GM18499 (cell line): Measurements from ENCODE around the gene ODAD4.

ENCODE experiments used
- ATAC-seq: cut with Tn5 transposase; IDR thresholded peaks from one replicate; pipeline ENCODE4 v1.9.1; 2021; ENCODE audit warnings: moderate number of reproducible peaks; ENCODE audit not compliant: insufficient read depth, unreplicated experiment

ODAD4 gene

DNA sequence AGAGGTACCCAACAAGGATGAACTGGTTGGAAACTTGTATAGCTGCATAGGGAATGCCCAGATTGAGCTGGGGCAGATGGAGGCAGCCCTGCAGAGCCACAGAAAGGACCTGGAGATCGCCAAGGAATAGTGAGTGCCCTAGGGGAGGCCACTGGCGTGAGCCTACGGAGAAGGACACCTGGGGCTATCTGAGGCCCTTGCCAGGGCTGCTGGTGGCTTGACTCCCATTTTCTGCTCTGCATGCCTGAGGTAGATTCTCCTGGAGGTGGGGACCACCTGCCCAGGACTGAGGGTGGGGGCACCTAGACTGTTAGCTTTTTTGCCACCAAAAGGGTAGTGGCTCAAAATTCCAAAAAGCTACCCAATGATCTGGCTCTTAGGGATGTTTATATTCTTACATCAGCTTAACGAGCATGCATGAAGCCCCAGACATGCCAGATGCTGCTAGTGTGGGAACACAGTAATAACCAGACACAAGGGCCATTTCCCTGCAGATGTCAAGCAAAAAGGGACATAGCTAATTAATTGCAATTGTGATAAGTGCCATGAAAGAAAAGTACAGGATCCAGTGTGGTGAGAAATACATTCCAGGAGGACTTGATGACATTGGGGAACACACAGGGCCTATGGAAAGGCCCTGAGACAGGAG lies 8.8 kb downstream of the ODAD4 start:
- no peak for ATAC-seq

GRCh38 chr17:41939693-41940090 lies 9.3 kb downstream of the ODAD4 start:
- no peak for ATAC-seq

GRCh38 chr17:41941168-41941567 lies 10.8 kb downstream of the ODAD4 start:
- ATAC-seq, result no peak

DNA sequence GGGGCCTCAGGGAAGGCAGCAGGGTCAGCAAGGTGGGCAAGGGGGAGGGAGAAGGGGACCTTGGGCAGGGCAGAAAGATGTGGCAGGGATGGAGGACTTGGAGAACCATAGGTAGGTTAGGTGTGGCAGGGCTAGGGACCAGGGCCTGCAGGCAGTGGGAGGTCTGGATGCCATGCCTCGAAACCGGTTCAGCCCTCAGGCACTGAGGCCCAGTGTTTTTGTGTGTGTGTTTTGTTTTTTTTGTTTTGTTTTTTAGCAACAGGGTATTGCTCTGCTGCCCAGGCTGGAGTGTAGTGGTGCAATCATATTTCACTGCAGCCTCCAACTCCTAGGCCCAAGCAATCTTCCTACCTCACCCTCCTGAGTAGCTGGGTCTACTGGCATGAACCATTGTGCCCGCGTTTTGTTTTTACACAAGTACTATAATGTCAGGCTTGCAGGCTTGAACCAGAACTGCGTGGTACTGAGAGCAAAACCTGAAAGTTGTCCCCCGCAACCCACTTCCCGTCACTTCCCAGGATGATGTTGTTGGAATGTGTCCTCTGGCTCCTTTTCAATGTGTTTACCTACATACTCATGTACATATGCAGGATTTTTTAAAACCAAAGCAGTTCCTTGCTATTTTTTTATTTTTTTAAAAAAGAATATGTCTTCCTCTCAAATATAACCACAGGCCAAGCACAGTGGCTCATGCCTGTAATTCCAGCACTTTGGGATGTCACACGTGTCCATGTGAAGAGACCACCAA lies 12.4 kb downstream of the ODAD4 start:
- no peak for ATAC-seq

- ATAC-seq, result no peak
Measured at GRCh38 chr17:41943492-41943891, 13.1 kb downstream of the ODAD4 start.

- no peak for ATAC-seq
Measured at GRCh38 chr17:41944943-41945342, 14.5 kb downstream of the ODAD4 start.

- ATAC-seq, result no peak
Measured at GRCh38 chr17:41948762-41949460, 18.5 kb downstream of the ODAD4 start.

DNA sequence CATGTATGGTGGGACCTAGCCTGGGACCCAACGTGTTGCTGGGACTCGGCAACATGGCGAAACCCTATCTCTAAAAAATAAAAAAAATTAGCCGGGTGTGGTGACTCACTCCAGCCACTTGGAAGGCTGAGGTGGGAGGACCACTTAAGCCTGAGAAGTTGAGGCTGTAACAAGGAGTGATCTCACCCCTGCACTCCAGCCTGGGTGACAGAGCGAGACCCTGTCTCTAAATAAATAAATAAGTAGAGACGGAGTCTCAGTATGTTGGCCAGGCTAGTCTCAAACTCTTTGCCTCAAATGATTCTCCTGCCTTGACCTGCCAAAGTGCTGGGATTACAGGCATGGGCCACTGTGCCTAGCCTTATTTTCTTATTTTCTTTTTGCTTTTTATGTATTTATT lies 26.1 kb downstream of the ODAD4 start:
- ATAC-seq, result no peak

DNA sequence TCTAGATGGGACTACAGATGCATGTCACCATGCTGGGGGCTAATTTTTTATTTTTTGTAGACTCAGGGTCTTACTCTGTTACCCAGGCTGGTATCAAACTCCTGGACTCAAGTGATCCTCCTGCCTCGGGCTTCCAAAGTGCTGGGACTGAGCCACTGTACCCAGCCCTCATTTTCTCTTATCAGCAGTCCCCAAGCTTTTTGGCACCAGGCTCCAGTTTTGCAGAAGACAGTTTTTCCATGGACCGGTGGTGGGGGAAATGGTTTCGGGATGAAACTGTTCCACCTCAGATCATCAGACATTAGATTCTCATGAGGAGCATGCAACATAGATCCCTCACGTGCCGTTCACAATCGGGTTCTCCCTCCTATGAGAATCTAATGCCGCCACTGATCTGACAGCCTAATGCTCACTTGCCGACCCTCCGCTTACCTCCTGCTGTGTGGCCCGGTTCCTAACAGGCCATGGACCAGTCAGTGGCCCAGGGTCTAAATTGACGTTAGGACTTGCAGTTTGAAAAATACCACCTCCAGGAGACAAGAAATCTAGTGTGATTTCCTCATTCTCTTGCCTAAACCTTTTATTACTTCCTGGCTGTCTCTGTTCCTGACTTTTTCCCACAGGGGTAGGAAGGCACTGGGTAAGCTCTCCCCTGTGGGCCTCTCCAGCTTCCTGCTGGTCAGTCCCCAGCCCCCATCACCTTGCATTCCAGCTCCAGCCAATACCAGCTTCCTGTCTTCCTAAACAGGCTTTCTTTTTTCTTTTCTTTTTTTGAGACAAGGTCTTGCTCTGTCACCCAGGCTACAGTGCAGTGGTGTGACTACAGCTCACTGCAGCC lies 26.8 kb downstream of the ODAD4 start:
- ATAC-seq, result no peak

DNA sequence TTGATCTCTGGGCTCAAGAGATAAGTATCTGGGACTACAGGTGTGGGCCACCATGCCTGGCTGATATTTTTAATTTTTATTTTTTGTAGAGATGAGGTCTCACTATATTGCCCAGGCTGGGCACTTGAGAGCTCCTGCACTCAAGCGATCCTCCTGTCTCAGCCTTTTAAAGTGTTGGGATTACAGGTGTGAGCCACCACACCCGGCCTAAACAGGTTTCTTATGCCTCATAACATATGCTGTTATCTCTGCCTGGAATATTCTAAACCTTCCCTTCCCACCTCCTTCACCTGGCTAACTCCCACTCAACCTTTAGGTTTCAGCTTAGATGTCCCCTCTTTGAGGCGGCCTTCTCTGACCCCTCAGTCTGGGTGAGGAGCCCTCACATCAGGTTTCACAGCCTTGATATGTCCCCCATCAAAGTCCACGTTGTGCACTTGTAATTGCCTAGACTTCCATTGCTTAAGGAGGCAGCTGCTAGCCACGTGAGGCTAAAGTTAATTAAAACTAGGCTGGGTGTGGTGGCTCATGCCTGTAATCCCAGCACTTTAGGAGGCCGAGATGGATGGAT lies 27.5 kb downstream of the ODAD4 start:
- no peak for ATAC-seq

- ATAC-seq, result no peak
Measured at GRCh38 chr17:41959030-41959335, 28.6 kb downstream of the ODAD4 start.

- no peak for ATAC-seq
Measured at GRCh38 chr17:41959336-41960095, 29.1 kb downstream of the ODAD4 start.

- ATAC-seq, result no peak
Measured at GRCh38 chr17:41962111-41962510, 31.7 kb downstream of the ODAD4 start.

GRCh38 chr17:41962768-41963434 lies 32.5 kb downstream of the ODAD4 start:
- ATAC-seq, result no peak

- no peak for ATAC-seq
Measured at GRCh38 chr17:41965694-41966462, 35.5 kb downstream of the ODAD4 start.

DNA sequence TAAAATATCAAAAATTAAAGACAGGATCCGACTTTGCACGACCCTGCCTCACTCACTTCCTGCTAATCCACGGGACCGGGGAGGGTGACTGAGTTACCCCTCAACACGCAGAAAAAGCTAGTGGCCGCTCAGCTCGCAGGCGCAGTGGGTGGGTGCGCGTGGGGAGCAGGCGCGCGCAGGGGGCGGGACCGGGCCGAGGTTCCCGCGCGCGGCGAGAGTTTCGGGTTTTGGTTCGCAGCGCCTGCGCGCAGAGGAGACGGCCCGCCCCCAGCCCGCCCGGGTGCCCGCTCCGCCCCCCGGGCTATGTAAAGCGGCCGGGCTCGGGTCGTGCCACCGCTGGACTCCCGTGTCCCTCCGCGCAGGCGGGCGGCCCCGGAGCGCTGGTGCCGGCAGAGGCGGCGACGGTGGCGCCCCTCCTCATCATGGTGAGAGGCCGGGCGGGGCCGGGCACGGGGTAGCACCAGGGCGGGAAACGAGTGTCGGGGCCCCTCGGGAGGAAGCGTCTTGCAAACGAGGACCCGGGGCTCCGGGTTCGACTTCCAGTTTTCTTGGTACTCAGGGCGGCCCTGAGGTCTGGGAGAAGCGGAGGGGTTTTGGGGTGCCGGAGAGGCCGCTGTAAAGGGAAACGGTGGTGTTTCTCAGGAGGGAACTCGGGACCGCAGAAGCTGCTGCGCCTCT lies 36.2 kb downstream of the ODAD4 start, which contains the start of gene CNP:
Gene CNP (plus strand): TSS at position 333 of the 678 bp plus-strand sequence. CDS start 90 bp downstream, at position 423.
- ATAC-seq, result no peak

- no peak for ATAC-seq
Measured at GRCh38 chr17:41967141-41967920, 36.9 kb downstream of the ODAD4 start.
